Stimulated activated CD4-positive, alpha-beta T cell treated with anti-CD3 and anti-CD28 coated beads, Interleukin-2, amount 100 ng/mL, for 48 hours (primary cell): ENCODE measurements around the gene STIM2.
"Not testable (repeated sequence)": the region's sequence is repeated elsewhere in the genome, so short reads cannot be mapped to it uniquely, and the experiment has no call there.

ENCODE experiments used
- DNase-seq, 2 donors: peaks; one replicate each; pipeline ENCODE4 v3.0.0-alpha.2; 2020

The STIM2 gene

DNA sequence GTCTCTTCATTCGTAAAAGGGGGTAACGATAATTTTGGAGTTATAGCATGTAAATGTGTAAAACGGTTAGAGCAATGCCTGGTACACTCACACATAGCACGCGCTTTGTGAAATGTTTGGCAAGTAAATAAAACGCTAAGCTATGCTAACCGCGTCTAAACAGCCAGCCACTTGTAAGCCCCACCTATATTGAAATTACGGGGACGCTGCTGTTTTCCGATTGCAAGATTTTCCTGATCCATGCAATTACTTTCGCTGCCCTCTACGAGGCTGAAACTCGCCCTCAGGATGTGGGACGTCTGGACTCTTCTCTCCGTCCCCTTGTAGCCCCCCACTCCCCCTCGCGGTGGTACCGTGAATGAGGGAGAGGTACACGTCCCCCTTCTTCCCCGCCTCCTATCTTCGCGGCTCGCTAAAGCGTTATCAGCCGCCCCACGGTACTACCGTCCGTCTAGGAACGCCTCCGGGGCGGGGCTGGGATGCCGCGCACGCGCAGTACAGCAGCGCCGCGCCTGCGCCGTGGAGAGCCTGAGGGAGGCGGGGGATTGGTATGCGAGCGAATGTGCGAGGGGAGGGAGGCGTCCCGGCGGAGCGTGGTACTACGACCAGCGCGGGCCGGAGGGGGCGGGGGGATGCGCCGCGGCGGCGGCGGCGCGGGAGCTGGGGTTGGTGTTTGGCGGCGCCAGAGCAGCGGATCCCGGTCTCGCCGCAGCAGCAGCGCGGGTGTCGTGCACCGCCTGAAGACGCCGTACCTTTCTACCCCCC lies at the start of gene STIM2:
TSS of gene STIM2 (plus strand) at position 685 of the 765 bp plus-strand sequence.
- DNase-seq: peak; percentile 98 to 99

DNA sequence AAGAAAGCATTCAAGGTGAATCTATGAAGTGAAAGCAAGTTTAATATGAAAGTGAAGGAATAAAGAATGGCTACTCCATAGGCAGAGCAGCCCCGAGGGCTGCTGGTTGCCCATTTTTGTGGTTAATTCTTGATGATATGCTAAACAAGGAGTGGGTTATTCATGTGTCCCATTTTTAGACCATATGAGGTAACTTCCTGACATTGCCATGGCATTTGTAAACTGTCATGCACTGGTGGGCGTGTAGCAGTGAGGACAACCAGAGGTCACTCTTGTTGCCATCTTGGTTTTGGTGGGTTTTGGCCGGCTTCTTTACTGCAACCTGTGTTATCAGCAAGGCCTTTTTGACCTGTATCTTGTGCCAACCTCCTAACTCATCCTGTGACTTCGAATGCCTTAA lies 49.1 kb upstream of the STIM2 start:
- DNase-seq: not testable (repeated sequence)

DNA sequence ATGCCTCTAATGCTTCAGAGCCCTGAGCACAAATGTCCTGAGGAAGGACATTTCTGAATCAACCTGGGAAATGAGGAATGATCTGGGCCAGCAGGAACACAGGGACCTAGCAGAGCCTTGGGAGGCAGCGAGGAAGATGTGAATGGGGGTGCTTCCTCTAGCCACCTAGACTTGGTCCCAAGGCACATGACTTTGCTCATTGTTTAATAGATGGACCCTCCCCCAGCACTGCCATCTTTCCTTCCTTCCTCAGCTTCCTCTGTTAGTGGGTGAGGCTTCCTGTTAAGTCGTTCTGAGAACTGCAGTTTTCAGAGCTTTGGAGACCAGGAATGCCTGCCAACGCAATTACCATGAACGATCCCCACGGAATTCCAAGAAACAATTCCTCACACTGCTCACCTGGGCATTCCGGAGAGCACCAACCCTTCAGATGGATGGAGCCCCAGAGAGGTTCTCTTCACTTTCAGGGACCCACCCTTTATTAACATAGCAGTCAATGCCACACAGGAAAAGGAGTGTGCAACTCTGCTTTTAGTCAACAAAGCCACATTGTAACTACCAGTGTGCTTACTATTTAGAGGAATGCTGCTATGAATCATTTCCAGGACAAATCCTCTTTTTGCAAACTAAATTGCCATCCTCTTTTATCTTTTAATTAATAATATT lies 48.5 kb upstream of the STIM2 start:
- DNase-seq: no peak

DNA sequence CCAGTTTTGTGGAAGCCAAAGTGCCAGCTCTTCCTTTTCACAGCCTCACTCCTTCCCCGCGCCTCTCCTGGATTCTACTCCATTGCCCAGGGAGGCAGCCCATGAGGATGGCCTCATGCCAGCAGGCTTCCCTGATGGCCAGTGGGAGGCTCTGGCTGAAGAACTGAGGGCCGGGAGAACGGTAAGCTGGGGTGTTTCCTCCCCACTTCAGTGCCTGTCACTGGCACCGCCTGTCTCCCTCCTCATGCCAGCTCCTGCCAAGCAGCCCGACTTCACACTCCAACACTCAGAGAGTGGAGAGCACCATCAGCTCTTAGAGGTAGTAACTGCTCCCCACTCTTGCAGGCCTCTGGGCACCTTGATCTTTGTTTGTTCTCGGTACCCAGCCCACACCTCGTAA lies 46.9 kb upstream of the STIM2 start:
- DNase-seq: no peak

DNA sequence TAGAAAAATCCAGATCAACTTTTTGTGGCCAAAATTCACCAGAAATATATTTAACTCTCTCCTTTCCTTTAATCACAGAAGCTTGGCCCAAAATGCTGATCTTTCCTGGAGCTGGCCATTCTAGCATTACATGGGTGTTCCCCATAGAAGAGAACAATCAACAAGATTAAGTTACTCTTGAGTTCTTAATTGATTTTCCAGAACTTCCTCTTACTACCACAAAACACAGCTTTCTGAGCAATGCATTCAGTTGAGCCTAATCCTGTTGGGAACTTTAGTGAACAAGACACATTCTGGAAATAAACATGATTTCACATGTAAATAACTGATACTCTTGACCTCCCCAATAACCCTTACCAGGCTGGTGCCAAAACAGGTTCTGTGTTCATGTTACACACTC lies 45.4 kb upstream of the STIM2 start:
- no peak for DNase-seq

DNA sequence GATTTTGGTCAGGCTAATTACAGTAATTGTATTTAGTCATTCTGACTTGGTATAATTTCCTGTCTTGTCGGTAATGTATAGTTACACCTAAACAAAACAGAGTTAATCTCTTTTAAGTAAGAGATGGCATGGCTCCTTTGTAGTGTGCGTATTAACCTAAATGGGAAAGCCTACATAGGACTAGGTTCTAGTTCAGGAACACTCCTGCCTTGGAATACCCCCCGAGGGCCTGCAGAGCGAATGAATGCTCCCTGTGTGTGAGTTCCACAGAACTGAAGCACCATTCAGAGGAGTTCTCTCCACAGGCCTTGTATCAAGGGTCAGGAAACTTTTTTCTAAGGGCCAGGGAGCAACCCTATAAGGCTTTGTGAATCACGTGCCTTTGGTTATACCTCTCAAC lies 44.9 kb upstream of the STIM2 start:
- no peak for DNase-seq

DNA sequence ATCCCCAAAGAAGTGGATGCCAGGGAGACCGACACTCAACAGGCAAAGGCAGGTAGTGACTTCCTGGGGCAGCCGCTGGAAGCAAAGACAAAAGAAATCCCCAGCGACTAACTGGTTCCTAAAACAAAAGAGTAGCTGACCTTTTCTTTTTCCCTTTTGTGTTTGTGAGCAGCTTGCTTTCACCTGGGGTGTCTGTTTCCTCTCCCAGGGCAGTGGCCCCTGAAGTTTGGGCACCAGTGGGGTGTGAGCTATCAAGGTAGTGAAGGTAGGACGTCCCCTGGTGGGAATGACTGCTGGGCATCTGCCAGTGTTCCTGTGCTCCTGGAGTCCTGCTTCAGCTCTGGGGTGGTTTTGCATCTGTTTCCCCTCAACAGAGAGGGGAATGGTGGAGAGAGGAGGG lies 41.6 kb upstream of the STIM2 start:
- no peak for DNase-seq

DNA sequence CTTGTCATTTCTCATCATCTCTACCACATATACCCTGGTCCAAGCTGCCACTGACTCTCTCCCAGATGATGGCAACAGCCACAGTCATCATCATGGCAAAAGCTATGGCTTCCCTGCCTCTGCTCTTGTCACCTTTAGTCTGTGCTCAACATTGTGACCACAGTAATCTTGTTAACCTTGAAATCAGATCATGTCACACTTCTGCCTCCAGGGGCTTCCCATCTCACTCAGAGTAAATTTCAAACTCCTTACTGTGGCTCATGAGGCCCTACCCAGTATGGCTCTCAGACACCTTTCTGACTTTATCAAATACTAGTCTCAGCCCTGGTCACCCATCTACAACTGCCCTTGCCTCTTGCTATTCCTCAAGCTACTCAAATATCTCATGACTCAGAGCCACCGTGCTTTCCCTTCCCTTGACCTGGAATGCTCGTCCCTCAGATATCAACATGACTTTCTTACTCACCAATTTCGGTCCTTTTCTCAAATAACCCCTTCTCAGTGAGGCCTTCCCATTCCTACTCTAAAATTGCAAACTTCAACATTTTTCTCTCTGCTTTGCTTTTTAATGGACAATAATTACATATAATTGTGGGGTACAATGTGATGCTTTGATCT lies 41.1 kb upstream of the STIM2 start:
- DNase-seq: no peak

DNA sequence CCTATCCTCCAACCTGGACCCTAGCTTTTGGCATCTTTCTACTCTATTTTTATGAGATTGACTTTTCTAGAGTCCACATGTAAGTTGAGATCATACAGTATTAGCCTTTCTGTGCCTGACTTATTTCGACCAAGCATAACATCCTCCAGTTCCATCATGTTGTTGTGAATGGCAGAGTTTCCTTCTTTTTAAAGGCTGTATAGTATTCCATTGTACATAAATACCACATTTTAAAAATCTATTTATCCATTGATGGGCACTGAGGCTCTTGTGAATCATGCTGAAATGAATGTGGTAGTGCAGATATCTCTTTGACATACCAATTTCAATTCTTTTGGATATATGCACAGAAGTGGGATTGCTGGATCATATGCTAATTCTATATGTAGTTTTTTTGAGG lies 40.3 kb upstream of the STIM2 start:
- DNase-seq: no peak

DNA sequence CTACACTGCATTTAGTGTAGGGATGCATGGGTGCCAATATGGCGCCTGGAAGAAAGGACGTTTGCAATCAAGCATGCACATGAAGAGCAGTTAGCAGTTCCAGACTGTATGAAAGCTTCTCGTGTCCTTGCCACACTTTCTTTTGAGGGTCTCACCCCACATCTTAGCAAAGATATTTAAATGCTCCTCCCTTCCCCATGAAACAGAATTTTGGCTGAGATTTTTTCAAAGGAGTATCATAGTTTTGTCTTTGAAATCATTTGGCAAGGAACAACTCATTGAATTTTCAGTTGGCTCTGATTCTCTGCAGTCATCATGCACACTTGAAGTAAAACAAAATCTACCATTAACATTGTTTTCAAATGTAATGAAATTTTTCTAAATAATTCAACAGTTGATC lies 39.6 kb upstream of the STIM2 start:
- DNase-seq: no peak

DNA sequence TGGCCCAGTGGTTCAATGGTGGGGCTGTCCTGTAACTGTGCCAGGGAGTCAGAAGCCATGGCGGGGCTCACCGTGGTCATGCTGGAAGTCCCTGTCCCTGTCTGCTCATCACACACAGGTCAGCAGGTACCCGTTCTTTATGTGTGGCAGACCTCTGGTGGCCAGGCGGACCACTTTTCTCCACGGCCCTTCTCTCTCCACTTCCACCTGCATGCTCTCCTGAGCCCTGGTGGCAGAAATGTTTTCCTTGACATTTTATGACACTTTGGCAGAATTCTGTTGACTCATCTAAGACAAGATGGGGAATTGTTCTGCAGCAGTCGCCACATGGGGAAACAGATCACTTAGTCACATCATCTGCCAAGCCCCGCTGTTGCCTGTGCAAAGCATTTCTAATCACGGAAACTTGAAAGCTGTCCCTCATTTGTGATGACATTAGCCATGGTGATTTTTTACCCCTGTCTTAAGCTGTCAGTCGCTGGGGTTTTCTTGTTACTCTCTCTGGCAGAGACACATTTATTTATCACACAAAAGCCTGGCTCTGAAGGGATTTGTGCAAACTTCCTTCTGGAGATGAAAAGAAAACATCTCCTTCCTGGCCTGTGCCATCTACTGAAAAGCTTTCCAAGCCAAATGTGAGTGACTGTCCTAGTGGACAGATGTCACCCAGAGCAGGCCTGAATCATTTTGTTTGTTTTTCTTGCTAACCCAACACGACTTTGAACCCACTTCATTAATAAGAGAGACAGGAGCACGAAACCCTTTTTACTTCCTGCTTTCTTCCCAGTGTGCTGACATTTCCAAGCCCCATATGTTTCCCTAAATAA lies 38.8 kb upstream of the STIM2 start:
- no peak for DNase-seq

DNA sequence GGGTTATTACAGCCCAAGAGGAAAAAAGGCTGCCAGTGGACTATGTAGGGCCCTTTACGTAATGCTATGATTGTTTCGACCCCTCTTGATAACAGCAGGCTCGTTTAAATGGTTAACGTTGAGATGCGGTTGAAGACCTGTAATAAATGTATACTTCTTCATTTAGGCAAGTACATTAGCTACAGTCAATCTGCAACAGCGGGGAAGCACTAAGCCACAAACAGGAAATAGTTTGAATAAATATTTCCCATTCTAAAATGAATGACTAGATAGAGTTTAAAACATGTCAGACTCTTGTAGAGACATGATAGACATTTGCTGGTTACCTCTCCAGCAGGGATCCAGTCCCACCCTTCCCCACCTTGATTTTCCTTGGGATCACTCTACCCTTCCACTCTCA lies 38.1 kb upstream of the STIM2 start:
- no peak for DNase-seq

DNA sequence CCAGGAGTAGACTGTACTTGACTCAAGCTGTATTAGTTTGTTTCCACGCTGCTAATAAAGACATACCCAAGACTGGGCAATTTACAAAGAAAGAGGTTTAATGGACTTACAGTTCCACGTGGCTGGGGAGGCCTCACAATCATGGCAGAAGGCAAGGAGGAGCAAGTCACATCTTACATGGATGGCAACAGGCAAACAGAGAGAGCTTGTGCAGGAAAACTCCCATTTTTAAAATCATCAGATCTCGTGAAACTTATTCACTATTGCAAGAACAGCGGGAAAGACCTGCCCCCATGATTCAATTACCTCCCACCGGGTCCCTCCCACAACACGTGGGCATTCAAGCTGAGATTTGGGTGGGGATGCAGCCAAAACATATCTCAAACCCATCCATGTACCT lies 37.7 kb upstream of the STIM2 start:
- not testable (repeated sequence) for DNase-seq

DNA sequence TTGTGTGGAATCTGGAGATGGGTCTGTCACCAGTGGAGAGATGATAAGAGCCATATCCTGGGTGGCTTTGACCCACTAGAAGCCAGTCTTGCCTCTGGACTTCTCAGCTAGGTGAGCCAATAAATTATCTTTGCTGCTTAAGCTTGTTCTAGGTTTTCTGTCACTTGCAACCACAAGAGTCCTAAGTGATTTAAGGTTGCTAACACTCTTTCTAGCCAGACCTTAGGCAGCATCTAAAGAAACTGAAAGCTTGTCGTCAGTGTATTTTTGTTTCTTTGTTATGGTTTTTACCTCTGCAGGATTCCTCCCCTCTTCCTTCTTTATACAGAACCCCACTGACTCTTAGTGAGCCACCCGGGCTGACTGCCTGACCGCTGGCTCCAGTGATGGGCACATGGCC lies 37.1 kb upstream of the STIM2 start:
- DNase-seq: no peak

DNA sequence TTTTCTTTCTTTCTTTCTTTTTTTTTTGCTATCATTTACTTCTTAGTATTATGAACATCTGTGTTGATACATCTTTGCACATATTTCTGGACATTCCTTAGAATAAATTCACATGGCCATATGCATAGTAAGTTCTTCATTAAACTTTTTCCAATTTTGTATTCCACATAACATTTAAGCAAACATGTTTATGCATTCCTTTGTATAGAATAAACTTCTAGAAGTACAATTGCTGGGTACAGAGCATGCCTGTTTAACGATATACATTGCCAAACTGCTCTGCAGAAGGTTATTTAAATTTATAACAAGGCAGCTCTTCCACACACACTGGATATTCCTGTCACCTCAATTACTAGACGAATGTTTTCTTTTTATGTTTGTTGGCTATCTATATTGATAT lies 36.0 kb upstream of the STIM2 start:
- no peak for DNase-seq

DNA sequence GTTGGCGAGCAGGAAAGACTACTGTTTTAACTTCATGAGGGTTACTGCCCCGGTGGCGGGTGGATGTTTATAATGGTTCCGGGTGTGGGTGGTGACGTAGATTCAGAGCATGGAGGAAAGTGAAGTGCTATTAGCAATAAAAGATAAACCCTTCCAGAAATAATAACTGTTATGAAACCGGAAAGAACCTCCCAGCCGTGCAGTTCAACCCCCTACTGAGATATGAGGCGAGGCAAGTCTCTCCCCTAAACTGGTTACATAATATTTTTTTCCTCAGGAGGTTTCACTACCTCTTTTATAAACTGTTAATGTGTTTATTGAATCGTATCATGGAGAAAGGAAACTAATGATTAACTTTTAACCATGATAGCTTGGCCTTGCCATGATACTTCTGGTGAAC lies 33.9 kb upstream of the STIM2 start:
- no peak for DNase-seq

DNA sequence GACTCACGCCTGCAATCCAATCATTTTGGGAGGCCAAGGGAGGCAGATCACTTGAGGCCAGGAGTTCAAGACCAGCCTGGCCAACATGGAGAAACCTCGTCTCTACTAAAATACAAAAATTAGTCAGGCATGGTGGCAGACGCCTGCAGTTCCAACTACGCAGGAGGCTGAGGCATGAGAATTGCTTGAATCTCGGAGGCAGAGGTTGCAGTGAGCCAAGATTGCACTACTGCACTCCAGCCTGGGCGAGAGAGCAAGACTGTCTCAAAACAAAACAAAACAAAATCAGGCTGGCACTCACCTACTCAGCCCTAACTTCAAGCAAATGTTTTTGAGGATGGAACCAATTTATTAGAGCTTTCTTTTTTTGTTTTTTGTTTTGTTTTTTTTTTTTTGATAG lies 33.3 kb upstream of the STIM2 start:
- DNase-seq: not testable (repeated sequence)

DNA sequence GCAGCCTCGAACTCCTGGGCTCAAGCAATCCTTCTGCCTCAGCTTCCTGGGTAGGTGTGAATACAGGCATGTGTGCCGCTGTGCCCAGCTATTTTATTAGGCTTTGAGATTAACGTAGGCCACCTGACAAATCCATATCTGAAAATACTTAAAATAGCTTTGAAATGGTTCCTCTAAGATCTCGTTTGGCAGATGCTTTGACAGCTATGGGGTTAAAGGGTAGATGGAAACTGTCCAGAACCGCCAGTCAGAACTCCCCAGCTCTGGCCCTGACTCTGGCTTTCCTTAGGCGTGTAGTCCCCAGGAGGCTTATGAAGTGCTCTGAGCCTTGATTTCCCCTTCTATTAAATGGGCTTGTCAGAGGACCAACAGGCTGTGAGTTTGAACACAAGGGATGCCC lies 32.8 kb upstream of the STIM2 start:
- no peak for DNase-seq

DNA sequence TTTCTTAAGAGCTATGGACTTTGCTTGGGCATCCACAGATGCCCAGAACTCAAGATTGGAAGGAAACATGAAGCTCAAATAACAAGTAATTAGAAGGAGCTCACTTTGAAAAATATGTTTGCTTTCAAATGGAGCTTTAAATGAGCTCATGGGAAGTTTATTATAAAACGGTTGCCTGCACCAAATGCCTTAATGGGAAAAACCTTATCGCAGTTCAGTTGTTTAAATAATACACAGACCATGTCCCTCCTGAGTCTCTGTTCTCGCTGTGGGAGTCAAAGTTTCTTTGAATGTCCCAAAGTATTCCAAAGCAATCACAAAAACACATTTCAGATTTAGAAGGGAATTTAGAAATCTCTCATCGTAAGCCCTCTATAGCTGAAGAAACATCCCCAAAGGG lies 31.6 kb upstream of the STIM2 start:
- DNase-seq: no peak

DNA sequence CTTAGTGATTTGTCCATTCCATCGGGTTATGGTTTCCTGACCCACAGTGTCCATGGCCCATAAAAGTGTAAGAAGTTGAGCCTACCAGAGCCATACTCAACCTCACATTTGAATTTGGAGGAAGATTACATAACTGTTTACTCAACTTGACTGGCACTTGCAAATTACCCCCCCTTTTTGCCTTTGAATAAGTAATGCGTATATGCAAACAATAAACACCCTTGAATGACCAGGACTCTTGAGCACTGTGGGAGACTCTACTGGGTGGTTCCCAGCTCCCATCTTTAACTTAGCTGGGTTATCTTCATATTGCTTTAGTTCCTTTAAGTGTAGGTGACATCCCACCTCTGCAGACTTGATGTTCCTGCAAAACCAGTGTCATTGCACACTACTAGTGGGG lies 30.6 kb upstream of the STIM2 start:
- DNase-seq: no peak

DNA sequence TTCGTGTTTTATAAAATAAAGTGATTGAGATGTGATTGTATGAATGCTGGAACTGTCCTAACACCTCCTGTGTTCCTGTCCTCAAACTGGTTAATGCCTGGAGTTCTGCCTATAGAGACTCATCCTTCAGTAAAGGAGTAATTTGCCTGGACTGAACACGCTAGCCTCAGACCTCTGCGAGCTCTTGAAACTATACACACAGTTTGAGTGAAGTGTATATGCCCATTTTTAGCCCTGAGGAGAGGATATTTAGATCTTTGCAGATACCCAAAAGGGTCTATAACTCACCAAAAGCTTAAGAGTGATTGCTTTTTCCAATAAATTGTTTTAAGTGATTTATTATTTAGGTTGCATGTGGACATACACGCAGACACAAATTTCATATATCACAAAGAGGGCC lies 29.9 kb upstream of the STIM2 start:
- no peak for DNase-seq

DNA sequence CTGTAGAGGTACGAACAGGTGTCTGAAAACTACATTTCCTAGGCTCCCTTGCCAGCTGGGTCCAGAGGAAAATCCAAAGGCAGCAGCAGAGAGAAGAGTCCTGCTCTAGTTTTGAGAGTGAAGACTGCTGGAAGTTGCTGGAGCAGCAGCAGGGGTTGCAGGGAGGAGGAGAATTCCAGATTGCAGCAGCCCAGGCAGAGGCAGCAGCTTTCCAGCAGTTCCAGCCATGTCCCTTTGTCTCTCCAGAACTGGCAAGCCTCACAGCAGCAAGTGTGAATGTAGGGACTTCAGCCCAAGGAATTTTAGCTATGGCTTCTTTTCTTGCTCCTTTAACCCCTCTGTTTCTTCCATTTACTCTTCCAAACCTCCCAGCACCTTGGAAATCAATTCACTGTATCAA lies 24.1 kb upstream of the STIM2 start:
- no peak for DNase-seq
